A549 treated with Hydrocortisone at 1 μM for 4 hours (cell line): Measurements from ENCODE around the gene PQBP1. TPM values are rescaled to one million over a fixed set of nuclear protein-coding genes. Genes with fewer than 3 reads are reported as not detected.

Experiments used
- total RNA-seq: library from RNA; stranded (reverse); fragments of 200-300 nt; extraction: Qiagen RNA extraction; gene quantifications from 5 replicates; pipeline ENCODE4 v1.2.3, GENCODE V29; 2022

PQBP1 gene
- total RNA-seq, result 86.1 to 104 TPM (median 88.5 TPM) in 5 replicates

GRCh38 chrX:48897625-48898306 lies at the start of gene PQBP1, which contains the start of gene TIMM17B:
TSS of gene PQBP1 (plus strand) at chrX:48897930. CDS start at chrX:48898510, 580 bp downstream.
TSS of gene TIMM17B (minus strand) at chrX:48897768. CDS start at chrX:48897749, 19 bp downstream.

DNA sequence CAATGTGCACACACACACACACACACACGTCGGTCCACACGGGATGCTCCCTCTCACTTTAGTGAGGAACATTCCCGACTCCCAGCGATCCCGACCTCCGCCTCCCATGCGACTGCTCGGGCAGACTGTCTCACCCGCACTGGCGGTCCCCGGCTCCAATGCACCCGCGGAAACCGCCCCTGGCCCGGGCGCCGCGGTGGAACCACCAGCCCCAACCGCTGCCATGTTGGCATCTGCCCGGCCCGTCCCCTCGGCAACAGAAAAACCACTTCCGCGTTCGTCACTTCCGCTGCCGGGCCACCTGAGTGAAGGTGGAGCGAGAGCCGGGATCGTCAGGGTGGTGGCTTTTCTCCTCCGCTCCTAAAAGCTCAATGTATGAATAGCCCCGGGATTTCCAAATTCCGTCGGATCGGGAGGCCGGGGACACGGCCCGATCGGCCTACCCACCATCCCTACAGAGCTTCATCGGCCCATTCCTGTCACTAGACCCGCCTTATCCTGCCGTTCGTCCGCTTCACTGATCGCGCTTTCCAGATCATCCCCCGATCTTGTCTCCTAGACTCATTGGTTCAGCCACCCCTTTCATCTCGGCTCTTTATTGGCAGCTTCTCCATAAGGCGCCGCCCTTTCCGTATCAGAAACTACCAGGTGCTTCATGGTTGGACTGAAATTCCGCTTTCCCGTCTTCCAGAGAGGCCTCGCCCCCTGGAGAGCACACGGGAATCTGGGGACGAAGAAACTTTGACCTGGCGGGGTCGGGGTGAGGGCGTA lies 13.9 kb downstream of the PQBP1 start, which contains the start of gene SLC35A2:
Gene SLC35A2, minus strand, starts transcription at position 235 of the 771 bp plus-strand sequence. Its CDS starts 10 bp downstream, at position 225.

DNA sequence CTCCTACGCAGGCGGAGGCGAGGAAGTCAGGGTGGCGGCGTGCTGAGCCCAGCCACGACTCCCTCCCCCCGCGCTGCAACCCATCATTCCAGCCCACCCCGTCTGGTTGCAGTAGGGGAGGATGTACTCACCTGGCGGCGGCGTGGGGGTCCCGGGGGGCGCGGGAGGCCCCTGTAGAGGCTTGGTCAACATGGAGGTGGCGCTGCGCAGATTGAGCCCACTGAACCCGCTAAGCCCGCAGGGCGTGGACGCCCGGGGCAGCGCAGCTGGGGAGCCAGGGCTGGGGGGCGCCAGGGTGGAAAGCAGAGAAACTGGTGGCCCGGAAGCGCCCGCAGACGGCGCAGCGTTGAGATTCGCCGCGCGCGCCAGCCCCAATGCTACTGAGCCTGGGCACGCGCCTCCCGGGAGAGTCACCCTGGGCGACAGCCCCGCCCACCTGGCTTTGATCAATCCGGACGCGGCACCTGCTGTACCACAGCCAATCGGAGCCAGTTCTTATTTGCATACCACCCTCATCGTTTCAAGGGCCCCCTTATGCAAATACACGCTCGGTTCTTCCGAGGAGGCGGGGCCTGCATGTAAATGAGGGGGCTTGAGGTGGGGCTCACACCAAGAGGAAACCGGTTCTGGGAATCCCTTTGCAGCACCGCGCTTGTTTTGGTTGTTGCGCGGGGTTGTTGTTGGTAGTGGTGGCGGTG lies 21.1 kb downstream of the PQBP1 start, which contains the start of gene PIM2:
Gene PIM2, minus strand, starts transcription at position 382 of the 698 bp plus-strand sequence. Its CDS starts 190 bp downstream, at position 192.

Other genes with a start within 250 kb of the PQBP1 start
- gene WAS, start 214.1 kb upstream of the PQBP1 start, total RNA-seq, result 0.20 to 0.61 TPM (median 0.28 TPM) in 5 replicates
- gene SUV39H1, start 201.2 kb upstream of the PQBP1 start, total RNA-seq, result 21.9 to 24.0 TPM (median 22.9 TPM) in 5 replicates
- not detected in 5 replicates for gene GLOD5, start 136.2 kb upstream of the PQBP1 start, total RNA-seq
- not detected in 5 replicates for gene GATA1, start 111.3 kb upstream of the PQBP1 start, total RNA-seq
- gene HDAC6, start 95.9 kb upstream of the PQBP1 start, total RNA-seq, result 25.3 to 30.4 TPM (median 28.9 TPM) in 5 replicates
- 0.07 to 0.10 TPM in 2 of 5 replicates, not detected in the others for gene ERAS, start 71.4 kb upstream of the PQBP1 start, total RNA-seq
- gene PCSK1N, start 62.3 kb upstream of the PQBP1 start, total RNA-seq, result 12.9 to 50.9 TPM (median 44.9 TPM) in 5 replicates
- 85.6 to 110 TPM (median 100 TPM) in 5 replicates for gene TIMM17B, start 162 bp upstream of the PQBP1 start, total RNA-seq
- gene SLC35A2, start 13.7 kb downstream of the PQBP1 start, total RNA-seq, result 55.6 to 63.4 TPM (median 62.4 TPM) in 5 replicates
- 8.7 to 9.6 TPM (median 9.0 TPM) in 5 replicates for gene PIM2, start 21.1 kb downstream of the PQBP1 start, total RNA-seq
- gene OTUD5, start 59.7 kb downstream of the PQBP1 start, total RNA-seq, result 59.0 to 65.6 TPM (median 62.0 TPM) in 5 replicates
- 0.88 to 1.3 TPM (median 0.92 TPM) in 5 replicates for gene KCND1, start 73.9 kb downstream of the PQBP1 start, total RNA-seq
- gene GRIPAP1, start 104.3 kb downstream of the PQBP1 start, total RNA-seq, result 17.3 to 21.8 TPM (median 18.1 TPM) in 5 replicates
- gene TFE3, start 145.4 kb downstream of the PQBP1 start, total RNA-seq, result 45.3 to 50.5 TPM (median 48.5 TPM) in 5 replicates
- 2.7 to 4.1 TPM (median 3.5 TPM) in 5 replicates for gene CCDC120, start 161.1 kb downstream of the PQBP1 start, total RNA-seq
- gene PRAF2, start 176.1 kb downstream of the PQBP1 start, total RNA-seq, result 31.7 to 45.8 TPM (median 41.5 TPM) in 5 replicates
- gene WDR45, start 182.0 kb downstream of the PQBP1 start, total RNA-seq, result 50.5 to 59.4 TPM (median 56.0 TPM) in 5 replicates
- gene GPKOW, start 225.8 kb downstream of the PQBP1 start, total RNA-seq, result 20.7 to 26.0 TPM (median 23.0 TPM) in 5 replicates